Measurements from ENCODE around the gene PLCB1.
"Not testable (repeated sequence)": the region's sequence is repeated elsewhere in the genome, so short reads cannot be mapped to it uniquely, and the experiment has no call there.

Gene PLCB1

GRCh38 chr20:8640461-8640860, 508.4 kb downstream of the PLCB1 start:
- no peaks in the 10 kb centered on the region for H3K36me3 ChIP-seq (ENCODE audit: control insufficient read depth, low read length)
- no peaks in the 10 kb centered on the region for H3K4me1 ChIP-seq (ENCODE audit: control insufficient read depth, low read length)
- no peak for TF ChIP-seq CTCF (IDR thresholded peaks at IDR 0.05; ENCODE audit: low read depth, low read length, poor library complexity, severe bottlenecking)
- TF ChIP-seq EZH2phosphoT487 (IDR thresholded peaks at IDR 0.05; ENCODE audit: borderline replicate concordance, low read length), result no peak

GRCh38 chr20:8642247-8642646, 510.2 kb downstream of the PLCB1 start:
- Histone ChIP-seq H3K27ac (ENCODE audit: low read depth, low read length) (no peak overlapping the region), H3K36me3 (ENCODE audit: control insufficient read depth, low read length) (no peaks in the 10 kb centered on the region), H3F3A (ENCODE audit: control insufficient read depth, insufficient read depth) (no peaks in the 10 kb centered on the region), H3K4me1 (ENCODE audit: control insufficient read depth, low read length) (no peaks in the 10 kb centered on the region), H3K4me3 (ENCODE audit: low read length) (no peak overlapping the region), H4K20me1 (ENCODE audit: control insufficient read depth, insufficient read depth, low read depth, low read length) (no peaks in the 10 kb centered on the region), H3K4me2 (ENCODE audit: low read length) (no peak overlapping the region), H3K27me3 (ENCODE audit: control insufficient read depth, low read length) (no peaks in the 10 kb centered on the region), H3K79me2 (ENCODE audit: control insufficient read depth, low read length) (no peaks in the 10 kb centered on the region), H3K9me2 (replicated peaks; ENCODE audit: control insufficient read depth, low read length) (no peaks in the 10 kb centered on the region), H3K9me3 (ENCODE audit: control insufficient read depth, insufficient read depth, low read length) (no peaks in the 10 kb centered on the region)
- TF ChIP-seq CTCF (IDR thresholded peaks at IDR 0.05; ENCODE audit: low read depth, low read length, poor library complexity, severe bottlenecking) (no peak), EZH2phosphoT487 (IDR thresholded peaks at IDR 0.05; ENCODE audit: borderline replicate concordance, low read length) (no peak)

More at GRCh38 chr20:8640461-8640860, 508.4 kb downstream of the PLCB1 start:
- no peaks in the 10 kb centered on the region for H3F3A ChIP-seq (ENCODE audit: control insufficient read depth, insufficient read depth)
- H3K9me2 ChIP-seq (replicated peaks; ENCODE audit: control insufficient read depth, low read length), result no peaks in the 10 kb centered on the region
- no peaks in the 10 kb centered on the region for H3K27me3 ChIP-seq (ENCODE audit: control insufficient read depth, low read length)
- H3K9me3 ChIP-seq (ENCODE audit: control insufficient read depth, insufficient read depth, low read length), result no peaks in the 10 kb centered on the region
- H3K4me3 ChIP-seq (ENCODE audit: low read length), result no peak overlapping the region
- H3K79me2 ChIP-seq (ENCODE audit: control insufficient read depth, low read length), result no peaks in the 10 kb centered on the region
- H3K27ac ChIP-seq (ENCODE audit: low read depth, low read length), result no peak overlapping the region
- no peaks in the 10 kb centered on the region for H4K20me1 ChIP-seq (ENCODE audit: control insufficient read depth, insufficient read depth, low read depth, low read length)
- no peak overlapping the region for H3K4me2 ChIP-seq (ENCODE audit: low read length)

- not testable (repeated sequence) for H3K36me3 ChIP-seq (ENCODE audit: control insufficient read depth, low read length); H4K20me1 ChIP-seq (ENCODE audit: control insufficient read depth, insufficient read depth, low read depth, low read length); H3K4me2 ChIP-seq (ENCODE audit: low read length); H3K4me1 ChIP-seq (ENCODE audit: control insufficient read depth, low read length); H3K79me2 ChIP-seq (ENCODE audit: control insufficient read depth, low read length); H3F3A ChIP-seq (ENCODE audit: control insufficient read depth, insufficient read depth); H3K9me3 ChIP-seq (ENCODE audit: control insufficient read depth, insufficient read depth, low read length); H3K4me3 ChIP-seq (ENCODE audit: low read length); H3K27me3 ChIP-seq (ENCODE audit: control insufficient read depth, low read length); H3K27ac ChIP-seq (ENCODE audit: low read depth, low read length); H3K9me2 ChIP-seq (replicated peaks; ENCODE audit: control insufficient read depth, low read length)
Measured at GRCh38 chr20:8644468-8644867, 512.4 kb downstream of the PLCB1 start.

- Histone ChIP-seq H3K79me2 (ENCODE audit: control insufficient read depth, low read length) (no peaks in the 10 kb centered on the region), H3K4me3 (ENCODE audit: low read length) (no peak overlapping the region), H3K36me3 (ENCODE audit: control insufficient read depth, low read length) (no peaks in the 10 kb centered on the region), H3K27ac (ENCODE audit: low read depth, low read length) (no peak overlapping the region), H3K4me2 (ENCODE audit: low read length) (no peak overlapping the region), H3K27me3 (ENCODE audit: control insufficient read depth, low read length) (no peaks in the 10 kb centered on the region), H3K9me2 (replicated peaks; ENCODE audit: control insufficient read depth, low read length) (no peaks in the 10 kb centered on the region), H3K9me3 (ENCODE audit: control insufficient read depth, insufficient read depth, low read length) (no peaks in the 10 kb centered on the region), H4K20me1 (ENCODE audit: control insufficient read depth, insufficient read depth, low read depth, low read length) (no peaks in the 10 kb centered on the region), H3K4me1 (ENCODE audit: control insufficient read depth, low read length) (no peaks in the 10 kb centered on the region), H3F3A (ENCODE audit: control insufficient read depth, insufficient read depth) (no peaks in the 10 kb centered on the region)
- no peak for TF ChIP-seq CTCF (IDR thresholded peaks at IDR 0.05; ENCODE audit: low read depth, low read length, poor library complexity, severe bottlenecking)
- no peak for TF ChIP-seq EZH2phosphoT487 (IDR thresholded peaks at IDR 0.05; ENCODE audit: borderline replicate concordance, low read length)
Measured at GRCh38 chr20:8645326-8645725, 513.3 kb downstream of the PLCB1 start.
